Measurements from ENCODE around the gene CARD16.
"Not testable (repeated sequence)": the region's sequence is repeated elsewhere in the genome, so short reads cannot be mapped to it uniquely, and the experiment has no call there.

CARD16 gene

GRCh38 chr11:105044557-105045524 is at the start of gene CARD16:
CARD16 (minus strand) TSS chr11:105045335; CDS start chr11:105045297, 38 bp downstream.
- not testable (repeated sequence) for DNase-seq

- peak; percentile 14 to 18 for DNase-seq
These were observed 47.4 kb upstream of the CARD16 start for GRCh38 chr11:105092256-105093239.

GRCh38 chr11:105081412-105082150 is 36.4 kb upstream of the CARD16 start:
- no peak for DNase-seq

- DNase-seq = not testable (repeated sequence)
These were observed 35.2 kb upstream of the CARD16 start for GRCh38 chr11:105080171-105080906.

GRCh38 chr11:105078283-105078682 is 33.1 kb upstream of the CARD16 start:
- no peak for DNase-seq

GRCh38 chr11:105077141-105077790 is 32.1 kb upstream of the CARD16 start:
- not testable (repeated sequence) for DNase-seq

GRCh38 chr11:105074166-105074530 is 29.0 kb upstream of the CARD16 start:
- DNase-seq = no peak

GRCh38 chr11:105073456-105074165 is 28.5 kb upstream of the CARD16 start:
- no peak for DNase-seq

- DNase-seq = not testable (repeated sequence)
These were observed 26.9 kb upstream of the CARD16 start for GRCh38 chr11:105072080-105072479.

GRCh38 chr11:105071089-105071732 is 26.1 kb upstream of the CARD16 start:
- no peak for DNase-seq

- DNase-seq = no peak
These were observed 25.2 kb upstream of the CARD16 start for GRCh38 chr11:105070306-105070705.

GRCh38 chr11:105069749-105070148 is 24.6 kb upstream of the CARD16 start:
- not testable (repeated sequence) for DNase-seq

- not testable (repeated sequence) for DNase-seq
These were observed 18.3 kb upstream of the CARD16 start for GRCh38 chr11:105063245-105063941.

- DNase-seq = no peak
These were observed 12.3 kb upstream of the CARD16 start for GRCh38 chr11:105057432-105057831.

- DNase-seq = no peak
These were observed 11.3 kb upstream of the CARD16 start for GRCh38 chr11:105056446-105056845.

GRCh38 chr11:105054723-105055493 is 9.8 kb upstream of the CARD16 start:
- peak in 1 of 2 experiments; percentile 4 for DNase-seq

- no peak for DNase-seq
These were observed 7.4 kb upstream of the CARD16 start for GRCh38 chr11:105052487-105052886.

- DNase-seq = no peak
These were observed 6.4 kb upstream of the CARD16 start for GRCh38 chr11:105051559-105051958.

Data from Kasumi-1 (cell line).